ENCODE results near the gene MARCHF7. TPM values are rescaled to one million over a fixed set of nuclear protein-coding genes. Genes with fewer than 3 reads are reported as not detected.
A peak's percentile ranks its signal among the peaks of the same experiment; 100 is the strongest.

Gene MARCHF7
- total and polyA plus RNA-seq, 2 of the 13 experiments (the other 11 are each of a cell fraction or from before 2014, with no cell fraction given): 32.8 to 88.5 TPM

DNA sequence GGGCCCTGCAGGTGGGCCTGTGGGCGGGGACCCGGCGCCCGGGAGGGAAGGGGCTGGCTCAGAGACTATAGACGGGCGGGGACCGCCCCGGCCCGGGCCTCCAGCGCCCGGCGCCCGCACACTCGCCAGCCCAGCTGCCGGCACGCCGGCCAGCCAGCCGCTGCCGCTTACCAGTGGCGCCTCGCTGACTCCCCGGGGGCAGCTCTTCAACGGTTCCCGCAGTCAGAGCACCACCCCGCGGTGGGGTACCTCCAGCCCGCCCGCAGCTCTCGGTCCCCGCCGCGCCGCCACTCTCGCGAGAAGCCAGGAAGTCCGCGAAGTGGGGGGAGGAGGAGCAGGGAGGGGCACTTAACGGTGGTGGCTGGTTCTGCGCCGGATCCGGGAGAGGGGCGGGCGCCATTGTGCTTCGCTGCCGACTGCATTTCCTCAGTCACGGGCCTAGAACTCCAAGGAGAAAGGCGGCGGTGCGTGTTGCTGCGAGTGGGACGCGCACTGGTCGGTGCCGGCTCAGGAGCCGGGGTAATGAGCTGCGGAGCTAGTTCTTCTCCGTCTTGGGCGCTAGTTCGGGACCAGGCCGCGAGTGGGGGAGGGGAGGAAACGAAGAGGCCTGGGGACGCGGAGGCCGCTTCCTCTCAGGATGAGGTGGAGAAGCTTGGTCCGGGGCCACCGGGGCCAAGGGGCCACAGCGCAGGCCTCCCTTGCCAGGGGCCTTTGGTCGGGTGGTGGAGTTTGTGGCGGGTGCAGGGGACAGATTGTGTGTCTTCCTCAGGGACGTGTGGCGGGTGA lies at the start of gene MARCHF7 (continued):
- TF ChIP-seq ZNF230 (CRISPR knock-in tag; IDR thresholded peaks at IDR 0.05): peak; percentile 98; the same call in 1 of the 2 replicates
- TF ChIP-seq, protein P1, sequence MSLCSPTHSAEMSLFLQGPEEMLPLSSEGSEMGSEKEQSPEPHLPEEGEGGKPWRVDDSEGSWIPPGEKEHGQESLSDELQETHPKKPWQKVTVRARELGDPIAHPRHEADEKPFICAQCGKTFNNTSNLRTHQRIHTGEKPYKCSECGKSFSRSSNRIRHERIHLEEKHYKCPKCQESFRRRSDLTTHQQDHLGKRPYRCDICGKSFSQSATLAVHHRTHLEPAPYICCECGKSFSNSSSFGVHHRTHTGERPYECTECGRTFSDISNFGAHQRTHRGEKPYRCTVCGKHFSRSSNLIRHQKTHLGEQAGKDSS (CRISPR knock-in tag; IDR thresholded peaks at IDR 0.05; ENCODE audit: borderline replicate concordance, low read depth): peak; percentile 89
- TF ChIP-seq TEAD2 (CRISPR knock-in tag; IDR thresholded peaks at IDR 0.05): peak; percentile 74; the same call in 1 of the 2 replicates
- peak; percentile 96 for TF ChIP-seq CBX5 (CRISPR knock-in tag; IDR thresholded peaks at IDR 0.05; ENCODE audit: borderline replicate concordance)
- TF ChIP-seq ZNF773 (CRISPR knock-in tag; IDR thresholded peaks at IDR 0.05; ENCODE audit: borderline replicate concordance): 0 out of 2 replicates have a peak, but pooled peaks have one; percentile 35
- TF ChIP-seq RBM22 (optimal IDR thresholded peaks at IDR 0.05; ENCODE audit: low read length): peak; percentile 31
- no peak; the same call in 1 of the 2 replicates for TF ChIP-seq RFX3 (CRISPR knock-in tag; IDR thresholded peaks at IDR 0.05)
- TF ChIP-seq TEAD3 (CRISPR knock-in tag; optimal IDR thresholded peaks at IDR 0.05; ENCODE audit: borderline replicate concordance): peak; percentile 62
- TF ChIP-seq CBX1 (IDR thresholded peaks at IDR 0.05; ENCODE audit: low read depth): peak; percentile 88
- TF ChIP-seq BCL6 (CRISPR knock-in tag; IDR thresholded peaks at IDR 0.05): peak; percentile 79
- TF ChIP-seq MIER3 (CRISPR knock-in tag; IDR thresholded peaks at IDR 0.05; ENCODE audit: borderline replicate concordance): peak; percentile 74; the same call in 1 of the 2 replicates
- TF ChIP-seq, protein P2, sequence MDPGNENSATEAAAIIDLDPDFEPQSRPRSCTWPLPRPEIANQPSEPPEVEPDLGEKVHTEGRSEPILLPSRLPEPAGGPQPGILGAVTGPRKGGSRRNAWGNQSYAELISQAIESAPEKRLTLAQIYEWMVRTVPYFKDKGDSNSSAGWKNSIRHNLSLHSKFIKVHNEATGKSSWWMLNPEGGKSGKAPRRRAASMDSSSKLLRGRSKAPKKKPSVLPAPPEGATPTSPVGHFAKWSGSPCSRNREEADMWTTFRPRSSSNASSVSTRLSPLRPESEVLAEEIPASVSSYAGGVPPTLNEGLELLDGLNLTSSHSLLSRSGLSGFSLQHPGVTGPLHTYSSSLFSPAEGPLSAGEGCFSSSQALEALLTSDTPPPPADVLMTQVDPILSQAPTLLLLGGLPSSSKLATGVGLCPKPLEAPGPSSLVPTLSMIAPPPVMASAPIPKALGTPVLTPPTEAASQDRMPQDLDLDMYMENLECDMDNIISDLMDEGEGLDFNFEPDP (CRISPR knock-in tag; conservative IDR thresholded peaks at IDR 0.05): no peak
- TF ChIP-seq, protein P3, sequence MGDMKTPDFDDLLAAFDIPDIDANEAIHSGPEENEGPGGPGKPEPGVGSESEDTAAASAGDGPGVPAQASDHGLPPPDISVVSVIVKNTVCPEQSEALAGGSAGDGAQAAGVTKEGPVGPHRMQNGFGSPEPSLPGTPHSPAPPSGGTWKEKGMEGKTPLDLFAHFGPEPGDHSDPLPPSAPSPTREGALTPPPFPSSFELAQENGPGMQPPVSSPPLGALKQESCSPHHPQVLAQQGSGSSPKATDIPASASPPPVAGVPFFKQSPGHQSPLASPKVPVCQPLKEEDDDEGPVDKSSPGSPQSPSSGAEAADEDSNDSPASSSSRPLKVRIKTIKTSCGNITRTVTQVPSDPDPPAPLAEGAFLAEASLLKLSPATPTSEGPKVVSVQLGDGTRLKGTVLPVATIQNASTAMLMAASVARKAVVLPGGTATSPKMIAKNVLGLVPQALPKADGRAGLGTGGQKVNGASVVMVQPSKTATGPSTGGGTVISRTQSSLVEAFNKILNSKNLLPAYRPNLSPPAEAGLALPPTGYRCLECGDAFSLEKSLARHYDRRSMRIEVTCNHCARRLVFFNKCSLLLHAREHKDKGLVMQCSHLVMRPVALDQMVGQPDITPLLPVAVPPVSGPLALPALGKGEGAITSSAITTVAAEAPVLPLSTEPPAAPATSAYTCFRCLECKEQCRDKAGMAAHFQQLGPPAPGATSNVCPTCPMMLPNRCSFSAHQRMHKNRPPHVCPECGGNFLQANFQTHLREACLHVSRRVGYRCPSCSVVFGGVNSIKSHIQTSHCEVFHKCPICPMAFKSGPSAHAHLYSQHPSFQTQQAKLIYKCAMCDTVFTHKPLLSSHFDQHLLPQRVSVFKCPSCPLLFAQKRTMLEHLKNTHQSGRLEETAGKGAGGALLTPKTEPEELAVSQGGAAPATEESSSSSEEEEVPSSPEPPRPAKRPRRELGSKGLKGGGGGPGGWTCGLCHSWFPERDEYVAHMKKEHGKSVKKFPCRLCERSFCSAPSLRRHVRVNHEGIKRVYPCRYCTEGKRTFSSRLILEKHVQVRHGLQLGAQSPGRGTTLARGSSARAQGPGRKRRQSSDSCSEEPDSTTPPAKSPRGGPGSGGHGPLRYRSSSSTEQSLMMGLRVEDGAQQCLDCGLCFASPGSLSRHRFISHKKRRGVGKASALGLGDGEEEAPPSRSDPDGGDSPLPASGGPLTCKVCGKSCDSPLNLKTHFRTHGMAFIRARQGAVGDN (CRISPR knock-in tag; IDR thresholded peaks at IDR 0.05): peak; percentile 96
- peak; percentile 95 for TF ChIP-seq ZNF792 (CRISPR knock-in tag; IDR thresholded peaks at IDR 0.05)
- no peak for TF ChIP-seq MAF1 (CRISPR knock-in tag; IDR thresholded peaks at IDR 0.05; ENCODE audit: borderline replicate concordance)
- TF ChIP-seq MTA3 (CRISPR knock-in tag; IDR thresholded peaks at IDR 0.05): no peak
- TF ChIP-seq, protein P4, sequence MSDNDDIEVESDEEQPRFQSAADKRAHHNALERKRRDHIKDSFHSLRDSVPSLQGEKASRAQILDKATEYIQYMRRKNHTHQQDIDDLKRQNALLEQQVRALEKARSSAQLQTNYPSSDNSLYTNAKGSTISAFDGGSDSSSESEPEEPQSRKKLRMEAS (IDR thresholded peaks at IDR 0.05): peak; percentile 93
- TF ChIP-seq ZNF329 (CRISPR knock-in tag; IDR thresholded peaks at IDR 0.05; ENCODE audit: low read depth): peak; percentile 88
- peak; percentile 96 for TF ChIP-seq ZNF883 (CRISPR knock-in tag; IDR thresholded peaks at IDR 0.05; ENCODE audit: not compliant biosample characterization)
- peak; percentile 83 for TF ChIP-seq GATA4 (IDR thresholded peaks at IDR 0.05; ENCODE audit: borderline replicate concordance, low read depth)
